GM19035 (cell line): ENCODE measurements around the gene YAP1.
A peak's percentile ranks its signal among the peaks of the same experiment; 100 is the strongest.
"Not testable (repeated sequence)": the region's sequence is repeated elsewhere in the genome, so short reads cannot be mapped to it uniquely, and the experiment has no call there.

Source experiments
- ATAC-seq: cut with Tn5 transposase; IDR thresholded peaks from one replicate; pipeline ENCODE4 v1.9.1; 2021; ENCODE audit not compliant: unreplicated experiment

Gene YAP1

GRCh38 chr11:102237096-102237735, 127.0 kb downstream of the YAP1 start:
- no peak for ATAC-seq

GRCh38 chr11:102238391-102238821, 128.2 kb downstream of the YAP1 start:
- no peak for ATAC-seq

- no peak for ATAC-seq
These were observed 129.2 kb downstream of the YAP1 start for GRCh38 chr11:102239448-102239847.

- no peak for ATAC-seq
These were observed 129.7 kb downstream of the YAP1 start for GRCh38 chr11:102239911-102240310.

DNA sequence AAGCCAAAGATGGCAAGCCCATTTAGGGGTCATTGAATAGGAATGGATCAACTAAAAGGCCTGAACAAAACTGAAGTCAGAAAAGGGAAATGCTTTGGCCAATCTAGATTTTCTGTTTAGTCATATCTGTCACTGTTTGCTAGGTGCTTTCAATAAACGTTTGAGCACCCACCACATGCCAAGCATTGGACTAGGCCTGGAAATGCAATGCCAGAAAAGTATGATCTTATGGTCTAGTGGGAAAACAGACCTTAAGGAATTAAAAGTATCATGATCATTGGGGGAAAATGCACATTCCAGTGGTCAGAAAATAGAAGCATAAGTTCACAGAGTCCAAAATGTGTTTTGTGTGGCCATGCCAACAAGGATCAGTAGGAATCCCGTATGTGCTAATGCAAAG, 130.3 kb downstream of the YAP1 start:
- ATAC-seq, result no peak

DNA sequence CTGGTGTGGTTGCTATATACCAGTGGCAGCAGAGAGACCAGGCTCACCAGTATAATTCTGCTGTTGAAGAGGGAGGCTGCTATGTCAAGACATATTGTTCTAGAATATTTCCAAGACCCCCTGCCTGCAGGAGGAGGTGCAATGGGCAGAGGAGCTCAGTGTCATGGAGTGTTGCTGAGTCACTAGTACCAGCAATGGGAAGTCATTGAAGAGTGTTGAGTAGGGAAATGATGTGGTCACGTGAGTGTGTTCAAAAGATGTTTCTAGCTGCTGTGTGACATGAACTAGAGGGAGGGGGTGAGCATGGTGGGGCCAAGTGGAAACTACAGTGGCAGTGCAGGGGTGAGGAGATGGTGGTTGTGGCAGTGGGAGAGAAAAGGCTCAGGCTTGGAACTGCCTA, 130.8 kb downstream of the YAP1 start:
- ATAC-seq, result no peak

DNA sequence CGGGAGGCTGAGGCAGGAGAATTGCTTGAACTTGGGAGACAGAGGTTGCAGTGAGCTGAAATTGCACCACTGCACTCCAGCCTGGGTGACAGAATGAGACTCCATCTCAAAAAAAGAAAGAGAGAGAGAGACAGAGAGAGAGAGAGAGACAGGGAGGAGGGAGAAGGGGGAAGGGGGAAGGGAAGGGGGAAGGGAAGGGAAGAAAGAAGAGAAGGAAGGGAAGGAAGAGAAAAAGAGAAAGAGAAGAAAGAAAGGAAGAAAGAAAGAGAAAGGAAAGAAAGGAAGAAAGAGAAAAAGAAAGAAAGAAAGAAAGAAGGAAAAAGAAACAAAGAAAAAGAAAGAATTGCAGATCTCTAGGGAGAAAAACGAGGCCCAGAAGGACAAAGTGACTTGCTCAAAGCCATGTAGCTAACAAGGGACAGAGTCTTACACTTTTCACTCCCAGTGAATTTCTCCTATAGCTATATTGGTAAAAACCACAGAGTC, 133.2 kb downstream of the YAP1 start:
- no peak for ATAC-seq

DNA sequence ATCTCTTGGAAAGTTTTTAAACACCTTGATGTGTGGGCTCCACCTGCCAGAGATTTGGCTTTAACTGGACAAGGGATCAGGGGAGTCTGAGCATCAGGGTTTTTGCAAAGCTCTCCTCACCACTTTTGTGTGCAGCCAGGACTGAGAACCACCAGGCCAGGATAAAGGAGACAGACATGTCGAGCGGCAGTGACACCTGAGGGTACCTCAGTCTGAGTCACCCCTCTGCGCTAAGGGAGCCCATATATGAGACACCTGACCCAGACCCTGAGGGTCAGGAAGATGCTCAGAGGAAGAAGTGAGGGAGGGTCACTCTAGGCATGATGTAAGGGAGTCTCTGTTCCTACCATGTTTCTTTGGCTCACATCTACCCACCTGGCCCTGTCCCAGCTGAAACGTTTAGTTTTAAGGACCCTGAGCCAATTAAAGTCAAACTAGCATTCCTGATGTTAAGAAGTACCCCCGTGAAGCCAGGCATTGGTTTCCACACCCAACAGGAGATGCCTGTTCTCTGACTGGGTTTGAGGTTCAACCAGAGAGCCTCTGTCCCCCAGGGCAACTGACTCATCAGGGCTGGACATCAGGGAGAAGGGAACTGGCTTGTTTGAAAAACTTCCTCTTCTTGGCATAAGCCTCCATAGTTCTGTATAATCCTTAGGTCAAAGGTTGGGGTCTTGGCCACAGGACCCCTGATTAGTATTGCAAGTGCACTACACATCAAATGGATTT, 134.6 kb downstream of the YAP1 start:
- no peak for ATAC-seq

DNA sequence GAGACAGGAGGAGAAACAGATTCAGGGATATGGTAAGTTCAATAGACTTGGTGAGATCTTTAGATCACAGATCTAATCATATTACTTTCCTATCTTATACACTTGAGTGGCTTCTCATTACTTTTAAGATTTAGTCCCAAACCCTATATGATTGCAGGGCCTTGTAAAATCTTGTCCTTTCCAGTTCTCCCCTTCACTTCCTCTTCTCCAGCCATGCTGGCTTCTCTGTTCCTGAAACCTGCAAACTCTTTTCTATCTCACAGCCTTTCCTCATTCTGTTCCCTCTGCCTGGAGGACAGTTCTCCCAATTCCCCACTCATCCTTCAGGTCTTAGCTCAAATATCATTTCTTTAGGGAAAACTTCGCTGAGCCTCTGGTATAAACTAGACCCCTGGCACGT, 141.2 kb downstream of the YAP1 start:
- no peak for ATAC-seq

DNA sequence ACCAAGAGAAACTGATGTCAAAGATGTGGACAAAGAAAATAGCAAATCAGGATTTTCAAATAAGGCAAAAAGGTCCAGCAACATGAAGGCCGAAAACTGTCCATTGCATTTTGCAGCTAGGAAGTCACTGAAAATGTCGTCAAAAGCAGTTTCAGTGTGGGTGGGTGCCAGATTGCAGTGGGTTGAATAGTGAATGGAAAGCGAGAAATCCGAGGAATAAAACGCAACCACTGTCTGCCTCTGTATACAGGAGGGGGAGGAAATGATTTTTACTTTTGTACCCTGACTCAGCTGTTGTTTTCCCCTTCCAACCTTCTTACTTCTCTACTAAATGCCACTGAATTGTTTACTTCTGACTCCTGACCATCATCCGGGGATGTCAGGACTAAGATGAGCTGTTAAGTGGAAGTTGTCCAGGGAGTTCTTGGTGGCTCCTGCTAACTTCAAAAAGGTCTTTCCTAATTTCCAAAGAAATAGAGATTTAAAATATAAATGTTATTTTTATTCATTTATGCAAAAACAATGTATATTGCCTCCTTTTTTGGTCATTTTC, 142.2 kb downstream of the YAP1 start:
- ATAC-seq, result no peak

DNA sequence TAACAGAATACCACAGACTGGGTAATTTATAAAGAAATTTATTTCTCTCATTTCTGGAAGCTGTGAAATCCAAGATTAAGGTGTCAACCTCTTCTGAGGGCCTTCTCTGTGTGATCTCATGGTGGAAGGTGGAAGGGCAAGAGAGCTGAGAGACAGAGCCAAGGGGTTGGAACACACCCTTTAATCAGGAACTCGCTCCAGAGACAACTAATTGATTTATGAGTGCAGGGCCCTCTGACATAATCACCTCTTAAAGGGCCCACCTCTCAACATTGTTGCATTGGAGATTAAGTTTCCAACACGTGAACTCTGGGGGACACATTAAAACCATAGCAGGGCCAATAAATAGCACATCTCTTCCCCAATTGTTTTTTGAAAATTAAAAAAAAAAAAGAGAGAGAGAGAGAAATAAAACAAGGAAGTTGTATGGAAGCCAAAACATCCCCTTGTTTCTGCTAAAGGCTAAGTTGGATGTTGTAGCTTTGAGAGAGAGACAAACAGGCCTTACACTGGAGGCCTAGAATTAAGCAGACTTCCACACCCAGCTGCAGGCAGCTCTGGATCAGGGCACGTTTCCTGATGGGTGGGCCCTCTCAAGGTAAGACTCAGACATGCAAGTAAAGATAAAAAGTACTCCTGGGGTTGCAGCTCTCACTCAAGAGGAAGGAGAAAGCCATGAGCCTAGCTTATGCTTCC, 142.9 kb downstream of the YAP1 start:
- no peak for ATAC-seq

GRCh38 chr11:102254047-102254446, 143.8 kb downstream of the YAP1 start:
- ATAC-seq, result no peak

- peak; percentile 50 for ATAC-seq
These were observed 146.0 kb downstream of the YAP1 start for GRCh38 chr11:102256251-102256650.

GRCh38 chr11:102260241-102260640, 150.0 kb downstream of the YAP1 start:
- no peak for ATAC-seq

GRCh38 chr11:102263379-102264003, 153.2 kb downstream of the YAP1 start:
- ATAC-seq, result no peak

DNA sequence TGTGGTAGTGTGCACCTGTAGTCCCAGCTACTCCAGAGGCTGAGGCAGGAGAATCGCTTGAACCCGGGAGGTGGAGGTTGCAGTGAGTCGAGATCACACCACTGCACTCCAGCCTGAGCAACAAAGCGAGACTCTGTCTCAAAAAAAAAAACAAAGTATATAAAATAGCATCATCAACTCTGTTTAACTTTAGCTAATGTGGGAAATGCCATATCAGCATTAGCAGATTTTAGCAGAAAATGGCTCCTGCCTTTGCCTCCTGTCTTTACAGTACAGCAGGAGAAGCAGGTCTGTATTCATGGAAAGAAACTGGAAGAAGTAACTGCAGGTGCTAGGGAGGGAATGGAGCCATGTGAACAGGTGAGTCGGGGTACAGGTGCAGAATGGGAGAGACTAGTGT, 154.5 kb downstream of the YAP1 start:
- ATAC-seq, result not testable (repeated sequence)

DNA sequence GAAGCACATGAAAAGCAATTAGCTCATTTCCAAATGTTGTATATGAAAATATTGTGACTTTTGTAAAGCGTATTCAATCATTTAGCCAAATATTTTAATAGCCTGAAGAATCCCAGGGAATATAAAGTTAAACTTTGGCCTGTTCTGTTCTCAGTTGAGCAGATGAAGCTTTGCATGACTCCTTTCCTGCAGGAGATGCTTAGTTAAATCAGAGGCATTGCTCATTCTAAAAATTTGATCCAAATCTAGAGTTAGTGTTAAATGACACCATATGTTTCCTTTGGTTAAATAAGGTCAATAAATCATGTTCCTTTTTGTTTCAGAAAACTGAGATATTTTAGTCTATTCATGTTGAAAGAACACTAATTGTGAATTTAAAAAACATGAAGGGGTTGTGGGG, 155.9 kb downstream of the YAP1 start:
- ATAC-seq, result no peak

DNA sequence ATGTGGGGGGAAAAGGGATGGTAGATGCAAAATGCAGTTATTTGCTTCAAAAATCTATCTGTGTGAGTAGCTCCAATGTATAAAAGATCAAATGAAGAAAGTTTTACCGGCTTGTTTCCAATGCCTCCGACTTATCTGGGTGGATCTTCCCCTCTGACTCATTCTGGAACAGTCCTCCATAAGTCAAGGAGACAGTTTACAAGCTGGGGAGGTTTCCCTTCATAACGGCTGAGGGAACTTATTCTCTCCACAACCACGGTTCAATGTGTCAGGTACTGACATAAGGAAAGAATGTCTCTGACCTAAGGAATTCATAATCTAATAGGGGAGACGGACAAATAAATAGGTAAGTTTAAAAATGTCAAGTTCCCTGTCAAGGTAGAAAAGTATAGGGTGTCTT, 157.4 kb downstream of the YAP1 start:
- ATAC-seq, result no peak

GRCh38 chr11:102268083-102268984, 158.1 kb downstream of the YAP1 start:
- ATAC-seq, result peak; percentile 96

GRCh38 chr11:102268985-102269470, 158.8 kb downstream of the YAP1 start:
- ATAC-seq, result no peak
